DND-41 (cell line): ENCODE data around the gene FASN.

Experiments
- ATAC-seq: fragments of 200-7000 bp; cut with Tn5 transposase; 3 replicates; pipeline ENCODE4 v1.9.1; 2021; ENCODE audit warnings: low read depth; ENCODE audit not compliant: insufficient read depth
- DNase-seq: peaks from one replicate; pipeline ENCODE4 v3.0.0-alpha.2; 2020
- H2AFZ ChIP-seq: 2 replicates; pipeline ENCODE4 v1.6.0; 2012; ENCODE audit warnings: low read depth, low read length
- H3K27ac ChIP-seq: 2 replicates; pipeline ENCODE4 v1.5.1; 2012; ENCODE audit warnings: low read length, inconsistent platforms
- H3K27me3 ChIP-seq: fragments of 200-600 bp; sonication (generic); 2 replicates; pipeline ENCODE4 v1.6.0; 2012; ENCODE audit warnings: low read length, mild to moderate bottlenecking, inconsistent platforms; ENCODE audit not compliant: insufficient read depth, poor library complexity
- H3K36me3 ChIP-seq: 2 replicates; pipeline ENCODE4 v1.5.1; 2012; ENCODE audit warnings: low read length, inconsistent platforms; ENCODE audit not compliant: insufficient read depth
- H3K4me1 ChIP-seq: 2 replicates; pipeline ENCODE4 v1.5.1; 2012; ENCODE audit warnings: mild to moderate bottlenecking, low read length; ENCODE audit not compliant: insufficient read depth
- H3K4me2 ChIP-seq: 2 replicates; pipeline ENCODE4 v1.6.0; 2012; ENCODE audit warnings: mild to moderate bottlenecking, moderate library complexity, low read length, inconsistent platforms; ENCODE audit not compliant: insufficient read depth
- H3K4me3 ChIP-seq, 2 experiments: fragments of 200-600 bp in 1 of 2; shearing (Covaris generic) in 1 of 2; 2 replicates each; pipeline ENCODE4 v1.5.1; 2012 to 2016; ENCODE audit warnings: inconsistent platforms in 2 of 2, low read length in 2 of 2, mild to moderate bottlenecking in 2 of 2, low read depth in 1 of 2, moderate library complexity in 1 of 2
- H3K79me2 ChIP-seq: 2 replicates; pipeline ENCODE4 v1.6.0; 2012; ENCODE audit warnings: low read length, inconsistent platforms; ENCODE audit not compliant: insufficient read depth
- H3K9ac ChIP-seq: 2 replicates; pipeline ENCODE4 v1.6.0; 2012; ENCODE audit warnings: low read depth, mild to moderate bottlenecking, inconsistent platforms, low read length, moderate library complexity
- H3K9me3 ChIP-seq: 2 replicates; pipeline ENCODE4 v1.5.1; 2012; ENCODE audit warnings: low read length, moderate library complexity, mild to moderate bottlenecking, inconsistent platforms; ENCODE audit not compliant: insufficient read depth, severe bottlenecking
- H4K20me1 ChIP-seq: 2 replicates; pipeline ENCODE4 v1.6.0; 2012; ENCODE audit warnings: low read length; ENCODE audit not compliant: insufficient read depth
- EZH2 ChIP-seq: IDR thresholded peaks from 3 replicates; pipeline ENCODE4 v1.6.1; 2012; ENCODE audit warnings: borderline replicate concordance, low read depth, mild to moderate bottlenecking, moderate library complexity, low read length, inconsistent platforms; ENCODE audit not compliant: severe bottlenecking
- TF ChIP-seq, protein P1 (sequence below): IDR thresholded peaks from 2 replicates; pipeline ENCODE4 v1.5.1; 2012; ENCODE audit warnings: borderline replicate concordance, low read length, moderate library complexity, mild to moderate bottlenecking; ENCODE audit not compliant: poor library complexity, severe bottlenecking; ENCODE audit errors: extremely low read depth

Gene FASN

DNA sequence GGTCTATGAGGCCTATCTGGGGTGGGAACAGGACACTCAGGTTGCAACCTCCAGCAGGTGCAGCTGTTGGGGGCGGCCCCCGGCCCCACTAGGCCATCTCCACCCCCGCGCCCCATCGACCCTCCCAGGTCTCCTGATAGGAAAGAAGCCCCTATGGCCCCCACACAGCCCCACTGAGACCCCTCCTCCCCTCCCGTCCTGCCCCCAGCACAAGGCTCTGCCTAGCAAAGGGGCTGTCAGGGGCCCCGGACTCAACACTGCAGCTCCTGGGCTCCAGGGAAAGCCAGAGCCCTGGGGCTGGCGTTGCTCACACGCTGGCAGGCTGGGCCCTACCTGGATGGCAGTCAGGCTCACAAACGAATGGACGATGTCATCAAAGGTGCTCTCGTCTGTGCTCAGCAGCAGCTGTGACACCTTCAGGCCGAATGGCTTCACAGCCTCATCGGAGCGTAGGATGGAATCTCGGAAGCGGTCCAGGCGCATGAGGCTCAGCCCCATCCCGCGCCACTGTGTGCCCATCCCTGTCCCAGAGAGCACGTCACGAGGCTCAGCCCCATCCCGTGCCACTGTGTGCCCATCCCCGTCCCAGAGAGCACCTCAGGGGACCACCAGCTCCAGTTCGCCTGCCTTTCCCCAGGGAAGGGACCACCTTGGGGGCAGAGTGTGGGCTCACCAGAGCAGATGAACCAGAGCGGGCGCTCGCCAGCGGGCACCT, 7.3 kb downstream of the FASN start:
- Histone ChIP-seq H4K20me1 (peaks cover 76% of the 10 kb centered on the region), H3K36me3 (peaks cover 96% of the 10 kb centered on the region), H3K79me2 (peaks cover 44% of the 10 kb centered on the region)

DNA sequence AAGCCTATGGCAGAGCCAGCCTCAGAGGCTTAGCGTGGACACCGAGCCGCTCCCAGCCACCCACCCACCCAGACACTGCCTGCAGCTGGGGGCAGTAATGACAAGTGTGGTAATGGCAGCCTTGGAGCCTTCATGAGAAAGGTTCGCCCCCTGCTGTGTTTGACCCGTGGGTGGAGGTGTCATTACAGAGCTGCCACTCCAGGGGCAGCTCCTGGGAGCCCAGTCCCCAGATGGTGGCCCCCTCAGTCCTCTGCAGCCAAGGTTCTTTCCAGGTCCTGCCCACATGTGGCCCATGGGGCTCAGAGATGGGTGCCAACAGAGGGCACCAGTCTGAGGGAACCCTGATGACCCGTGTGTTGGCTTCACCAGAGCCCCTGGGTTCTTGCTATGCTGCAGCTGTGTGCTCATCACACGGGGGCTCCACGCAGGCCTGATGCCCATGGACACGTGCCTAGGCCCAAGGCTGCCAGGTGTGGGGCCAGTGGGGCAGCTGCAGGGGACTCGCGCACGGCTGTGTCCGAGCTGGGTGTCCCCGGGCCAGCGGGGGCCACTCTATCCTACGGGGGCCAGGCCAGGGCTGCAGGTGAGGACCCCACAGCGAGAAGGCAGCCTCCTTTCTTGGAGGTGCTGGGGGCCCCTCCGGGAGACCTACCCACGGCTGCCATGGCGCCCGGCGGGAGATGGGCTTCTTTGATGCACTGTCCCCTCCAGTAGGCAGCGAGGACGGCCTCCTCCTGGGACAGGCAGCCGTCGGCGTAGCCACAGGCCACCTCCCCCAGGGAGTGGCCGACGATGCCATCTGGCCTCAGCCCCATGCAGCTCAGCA, 8.1 kb downstream of the FASN start:
- H3K27ac ChIP-seq, result no peak overlapping the region
- no peak for DNase-seq
- H3K79me2 ChIP-seq, result peaks cover 36% of the 10 kb centered on the region
- H4K20me1 ChIP-seq, result peaks cover 73% of the 10 kb centered on the region
- TF ChIP-seq EZH2, result no peak
- TF ChIP-seq, protein P1, sequence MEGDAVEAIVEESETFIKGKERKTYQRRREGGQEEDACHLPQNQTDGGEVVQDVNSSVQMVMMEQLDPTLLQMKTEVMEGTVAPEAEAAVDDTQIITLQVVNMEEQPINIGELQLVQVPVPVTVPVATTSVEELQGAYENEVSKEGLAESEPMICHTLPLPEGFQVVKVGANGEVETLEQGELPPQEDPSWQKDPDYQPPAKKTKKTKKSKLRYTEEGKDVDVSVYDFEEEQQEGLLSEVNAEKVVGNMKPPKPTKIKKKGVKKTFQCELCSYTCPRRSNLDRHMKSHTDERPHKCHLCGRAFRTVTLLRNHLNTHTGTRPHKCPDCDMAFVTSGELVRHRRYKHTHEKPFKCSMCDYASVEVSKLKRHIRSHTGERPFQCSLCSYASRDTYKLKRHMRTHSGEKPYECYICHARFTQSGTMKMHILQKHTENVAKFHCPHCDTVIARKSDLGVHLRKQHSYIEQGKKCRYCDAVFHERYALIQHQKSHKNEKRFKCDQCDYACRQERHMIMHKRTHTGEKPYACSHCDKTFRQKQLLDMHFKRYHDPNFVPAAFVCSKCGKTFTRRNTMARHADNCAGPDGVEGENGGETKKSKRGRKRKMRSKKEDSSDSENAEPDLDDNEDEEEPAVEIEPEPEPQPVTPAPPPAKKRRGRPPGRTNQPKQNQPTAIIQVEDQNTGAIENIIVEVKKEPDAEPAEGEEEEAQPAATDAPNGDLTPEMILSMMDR, result no peak
- no peak overlapping the region for H3K4me3 ChIP-seq
- H3K4me2 ChIP-seq, result no peak overlapping the region
- no peaks in the 10 kb centered on the region for H3K27me3 ChIP-seq
- ATAC-seq, result 0 out of 3 replicates have a peak, but pooled peaks have one; percentile 10
- peaks cover 8% of the 10 kb centered on the region for H3K4me1 ChIP-seq
- H3K36me3 ChIP-seq, result peaks cover 96% of the 10 kb centered on the region
- no peak overlapping the region for H2AFZ ChIP-seq
- no peak overlapping the region for H3K9ac ChIP-seq
- H3K9me3 ChIP-seq, result no peaks in the 10 kb centered on the region

More for the DNA sequence above, 7.3 kb downstream of the FASN start:
- Histone ChIP-seq H3K9me3 (no peaks in the 10 kb centered on the region), H3K4me3 (no peak overlapping the region), H3K27ac (no peak overlapping the region), H3K4me1 (peaks cover 16% of the 10 kb centered on the region), H2AFZ (no peak overlapping the region), H3K9ac (no peak overlapping the region), H3K4me2 (no peak overlapping the region), H3K27me3 (no peaks in the 10 kb centered on the region)
- DNase-seq, result no peak
- ATAC-seq, result no peak
- TF ChIP-seq EZH2, result no peak
- TF ChIP-seq, protein P1, result no peak

DNA sequence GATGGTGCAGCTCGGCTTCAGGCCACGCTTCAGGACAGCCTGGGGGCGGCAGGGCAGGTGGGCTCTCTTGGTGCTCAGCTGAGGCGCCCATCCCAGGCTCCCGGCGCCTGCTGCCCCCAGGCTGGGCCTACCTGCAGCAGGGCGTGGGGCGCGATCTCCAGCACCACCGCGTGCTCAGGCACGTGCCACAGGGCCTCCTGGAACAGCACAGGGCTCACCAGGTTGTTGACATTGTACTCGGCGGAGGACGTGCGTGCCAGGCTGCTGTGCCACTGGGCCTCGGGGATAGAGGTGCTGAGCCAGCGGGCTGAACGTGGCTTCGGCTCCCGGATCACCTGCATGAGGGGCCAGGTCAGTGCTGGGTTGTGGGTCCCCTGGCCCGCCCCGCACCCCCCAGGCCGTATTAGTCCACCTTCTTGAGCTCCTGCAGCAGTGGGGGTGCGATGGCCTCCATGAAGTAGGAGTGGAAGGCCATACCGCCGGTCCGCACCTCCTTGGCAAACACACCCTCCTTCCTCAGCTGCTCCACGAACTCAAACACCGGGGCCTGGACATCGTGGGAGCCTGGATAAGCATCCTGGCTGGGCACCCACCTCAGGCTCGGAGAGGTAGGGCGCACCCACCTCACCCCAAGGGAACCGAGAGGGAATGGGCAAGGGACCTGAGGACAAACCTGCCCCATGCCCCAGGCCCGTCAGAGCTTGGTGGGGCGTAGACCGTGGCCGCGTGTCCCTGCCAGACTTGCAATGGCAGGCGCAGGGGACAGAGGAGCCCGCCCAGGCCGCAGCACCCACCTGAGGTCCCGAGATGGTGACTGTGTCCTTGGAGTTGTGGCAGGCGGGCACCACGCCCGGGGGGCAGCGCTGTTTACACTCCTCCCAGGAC, 9.0 kb downstream of the FASN start:
- DNase-seq (no peak), ATAC-seq (no peak)
- Histone ChIP-seq H3K36me3 (peaks cover 99% of the 10 kb centered on the region), H3K27ac (no peak overlapping the region), H3K9me3 (no peaks in the 10 kb centered on the region), H3K4me1 (peaks cover 4% of the 10 kb centered on the region; the same call in 1 of the 2 replicates), H3K4me2 (no peak overlapping the region), H3K9ac (no peak overlapping the region), H4K20me1 (peaks cover 77% of the 10 kb centered on the region), H3K27me3 (no peaks in the 10 kb centered on the region), H3K79me2 (peaks cover 31% of the 10 kb centered on the region), H3K4me3 (no peak overlapping the region), H2AFZ (no peak overlapping the region)
- TF ChIP-seq EZH2, result no peak
- TF ChIP-seq, protein P1, result no peak
